Activated T-cell treated with anti-CD3 and anti-CD28 coated beads, Interleukin-2, amount 50 U/mL, for 72 hours (primary cell): Measurements from ENCODE around the gene ERGIC1. TPM values are rescaled to one million over a fixed set of nuclear protein-coding genes. Genes with fewer than 3 reads are reported as not detected.
A peak's percentile ranks its signal among the peaks of the same experiment; 100 is the strongest.

Source experiments
- ATAC-seq, 2 donors: fragments of 150-1000 bp; cut with Tn5 transposase; replicated peaks in 1 of 2; 2 replicates each; pipeline ENCODE4 v1.10.0; 2021; ENCODE audit warnings: moderate library complexity in 2 of 2, mild to moderate bottlenecking in 1 of 2
- DNase-seq, 2 donors: peaks; one replicate each; pipeline ENCODE4 v3.0.0; 2021 to 2022; ENCODE audit warnings: mixed read lengths in 1 of 2
- H3K27ac Mint-ChIP-seq: one replicate; pipeline ENCODE4 v1.8.0; 2022; ENCODE audit warnings: mild to moderate bottlenecking, moderate library complexity, mixed read lengths
- H3K27me3 Mint-ChIP-seq: one replicate; pipeline ENCODE4 v1.8.0; 2022; ENCODE audit warnings: low read depth, mixed read lengths
- H3K36me3 Mint-ChIP-seq, 2 donors: one replicate each; pipeline ENCODE4 v1.8.0; 2022; ENCODE audit warnings: mixed read lengths in 2 of 2, mild to moderate bottlenecking in 1 of 2; ENCODE audit not compliant: insufficient read depth in 2 of 2
- H3K4me1 Mint-ChIP-seq: one replicate; pipeline ENCODE4 v1.8.0; 2022; ENCODE audit warnings: low read depth, mixed read lengths
- H3K4me3 Mint-ChIP-seq, 2 donors: one replicate each; pipeline ENCODE4 v1.8.0; 2022; ENCODE audit warnings: mild to moderate bottlenecking in 2 of 2, mixed read lengths in 2 of 2, moderate library complexity in 2 of 2
- H3K9me3 Mint-ChIP-seq, 2 donors: one replicate each; pipeline ENCODE4 v1.8.0; 2022; ENCODE audit warnings: mixed read lengths in 2 of 2
- total RNA-seq, 2 donors: library from RNA; stranded (reverse); gene quantifications; one replicate each; pipeline ENCODE4 v1.2.3, GENCODE V29; 2022

Gene ERGIC1
- total RNA-seq, 2 donors from 2014 or later = 66.3 to 69.3 TPM

- no peak for ATAC-seq
- H3K36me3 Mint-ChIP-seq = peaks cover 0 to 1% of the 10 kb centered on the region in 2 donors
- peaks cover 9% of the 10 kb centered on the region for H3K4me1 Mint-ChIP-seq
- H3K9me3 Mint-ChIP-seq = no peaks in the 10 kb centered on the region
- no peak overlapping the region for H3K27ac Mint-ChIP-seq
- no peak for DNase-seq
- no peaks in the 10 kb centered on the region for H3K27me3 Mint-ChIP-seq
- no peak overlapping the region for H3K4me3 Mint-ChIP-seq
Observed at GRCh38 chr5:172920447-172920849, 86.4 kb downstream of the ERGIC1 start.

GRCh38 chr5:172920995-172921394 lies 86.9 kb downstream of the ERGIC1 start:
- ATAC-seq = no peak
- no peak overlapping the region for H3K27ac Mint-ChIP-seq
- H3K36me3 Mint-ChIP-seq = peaks cover 0 to 1% of the 10 kb centered on the region in 2 donors
- H3K4me1 Mint-ChIP-seq = peaks cover 9% of the 10 kb centered on the region
- H3K9me3 Mint-ChIP-seq = no peaks in the 10 kb centered on the region
- H3K4me3 Mint-ChIP-seq = no peak overlapping the region
- H3K27me3 Mint-ChIP-seq = no peaks in the 10 kb centered on the region
- no peak for DNase-seq

GRCh38 chr5:172921906-172922305 lies 87.9 kb downstream of the ERGIC1 start:
- Mint-ChIP-seq H3K4me1 (peaks cover 9% of the 10 kb centered on the region), H3K9me3 (no peaks in the 10 kb centered on the region), H3K27me3 (no peaks in the 10 kb centered on the region), H3K4me3 (no peak overlapping the region), H3K27ac (no peak overlapping the region), H3K36me3 (no peaks in the 10 kb centered on the region)
- DNase-seq (no peak), ATAC-seq (no peak)

GRCh38 chr5:172923539-172923938 lies 89.5 kb downstream of the ERGIC1 start:
- H3K4me1 Mint-ChIP-seq = peaks cover 5% of the 10 kb centered on the region
- ATAC-seq (no peak), DNase-seq (no peak)
- H3K9me3 Mint-ChIP-seq = no peaks in the 10 kb centered on the region
- no peaks in the 10 kb centered on the region for H3K27me3 Mint-ChIP-seq
- H3K36me3 Mint-ChIP-seq = no peaks in the 10 kb centered on the region
- H3K27ac Mint-ChIP-seq = no peak overlapping the region
- no peak overlapping the region for H3K4me3 Mint-ChIP-seq

GRCh38 chr5:172925336-172925948 lies 91.4 kb downstream of the ERGIC1 start:
- Mint-ChIP-seq H3K9me3 (no peaks in the 10 kb centered on the region), H3K4me3 (no peak overlapping the region), H3K36me3 (no peaks in the 10 kb centered on the region), H3K27ac (no peak overlapping the region), H3K27me3 (no peaks in the 10 kb centered on the region), H3K4me1 (no peaks in the 10 kb centered on the region)
- no peak for DNase-seq
- ATAC-seq = no peak

GRCh38 chr5:172926008-172926523 lies 92.0 kb downstream of the ERGIC1 start:
- ATAC-seq = no peak
- no peak overlapping the region for H3K4me3 Mint-ChIP-seq
- DNase-seq = no peak
- no peaks in the 10 kb centered on the region for H3K9me3 Mint-ChIP-seq
- no peaks in the 10 kb centered on the region for H3K4me1 Mint-ChIP-seq
- no peaks in the 10 kb centered on the region for H3K36me3 Mint-ChIP-seq
- H3K27me3 Mint-ChIP-seq = no peaks in the 10 kb centered on the region
- no peak overlapping the region for H3K27ac Mint-ChIP-seq

GRCh38 chr5:172926796-172927195 lies 92.7 kb downstream of the ERGIC1 start:
- no peaks in the 10 kb centered on the region for H3K27me3 Mint-ChIP-seq
- no peaks in the 10 kb centered on the region for H3K36me3 Mint-ChIP-seq

GRCh38 chr5:172929371-172929838 lies 95.4 kb downstream of the ERGIC1 start:
- ATAC-seq = no peak

More at GRCh38 chr5:172926796-172927195, 92.7 kb downstream of the ERGIC1 start:
- no peak overlapping the region for H3K4me3 Mint-ChIP-seq
- no peaks in the 10 kb centered on the region for H3K9me3 Mint-ChIP-seq
- DNase-seq (no peak), ATAC-seq (no peak)
- no peak overlapping the region for H3K27ac Mint-ChIP-seq
- H3K4me1 Mint-ChIP-seq = no peaks in the 10 kb centered on the region

GRCh38 chr5:172931001-172931536 lies 97.0 kb downstream of the ERGIC1 start:
- H3K27ac Mint-ChIP-seq = peak overlapping the region; percentile 49
- H3K4me3 Mint-ChIP-seq = no peak overlapping the region
- ATAC-seq = no peak
- H3K4me1 Mint-ChIP-seq = peaks cover 5% of the 10 kb centered on the region
- no peaks in the 10 kb centered on the region for H3K27me3 Mint-ChIP-seq
- no peak for DNase-seq
- peaks cover 0 to 2% of the 10 kb centered on the region in 2 donors for H3K36me3 Mint-ChIP-seq
- no peaks in the 10 kb centered on the region for H3K9me3 Mint-ChIP-seq

More at GRCh38 chr5:172929371-172929838, 95.4 kb downstream of the ERGIC1 start:
- Mint-ChIP-seq H3K27ac (no peak overlapping the region), H3K27me3 (no peaks in the 10 kb centered on the region), H3K4me3 (no peak overlapping the region), H3K4me1 (peaks cover 5% of the 10 kb centered on the region), H3K36me3 (no peaks in the 10 kb centered on the region), H3K9me3 (no peaks in the 10 kb centered on the region)
- DNase-seq = no peak

- ATAC-seq (peak; percentile 86 to 91), DNase-seq (peak; percentile 71 to 77)
- peaks cover 5% of the 10 kb centered on the region for H3K4me1 Mint-ChIP-seq
- H3K36me3 Mint-ChIP-seq = peaks cover 0 to 2% of the 10 kb centered on the region in 2 donors
- H3K4me3 Mint-ChIP-seq = no peak overlapping the region
- no peaks in the 10 kb centered on the region for H3K27me3 Mint-ChIP-seq
- no peaks in the 10 kb centered on the region for H3K9me3 Mint-ChIP-seq
- H3K27ac Mint-ChIP-seq = no peak overlapping the region
Observed at GRCh38 chr5:172932313-172933017, 98.4 kb downstream of the ERGIC1 start.

GRCh38 chr5:172933238-172933637 lies 99.2 kb downstream of the ERGIC1 start:
- Mint-ChIP-seq H3K27ac (no peak overlapping the region), H3K9me3 (no peaks in the 10 kb centered on the region), H3K27me3 (no peaks in the 10 kb centered on the region), H3K4me3 (no peak overlapping the region), H3K4me1 (peaks cover 5% of the 10 kb centered on the region), H3K36me3 (peaks cover 0 to 2% of the 10 kb centered on the region in 2 donors)
- ATAC-seq (no peak), DNase-seq (no peak)

- no peak overlapping the region for H3K27ac Mint-ChIP-seq
- H3K4me3 Mint-ChIP-seq = no peak overlapping the region
- no peaks in the 10 kb centered on the region for H3K9me3 Mint-ChIP-seq
- peaks cover 0 to 2% of the 10 kb centered on the region in 2 donors for H3K36me3 Mint-ChIP-seq
- DNase-seq = no peak
- no peaks in the 10 kb centered on the region for H3K27me3 Mint-ChIP-seq
- peaks cover 5% of the 10 kb centered on the region for H3K4me1 Mint-ChIP-seq
- ATAC-seq = no peak
Observed at GRCh38 chr5:172935096-172935495, 101.0 kb downstream of the ERGIC1 start.

GRCh38 chr5:172936401-172936800 lies 102.3 kb downstream of the ERGIC1 start:
- H3K36me3 Mint-ChIP-seq = peaks cover 0 to 2% of the 10 kb centered on the region in 2 donors
- H3K27me3 Mint-ChIP-seq = no peaks in the 10 kb centered on the region
- H3K27ac Mint-ChIP-seq = no peak overlapping the region
- peaks cover 5% of the 10 kb centered on the region for H3K4me1 Mint-ChIP-seq
- no peaks in the 10 kb centered on the region for H3K9me3 Mint-ChIP-seq
- no peak for DNase-seq
- ATAC-seq = no peak
- H3K4me3 Mint-ChIP-seq = no peak overlapping the region
